ENCODE results near the gene AFMID. TPM values are rescaled to one million over a fixed set of nuclear protein-coding genes. Genes with fewer than 3 reads are reported as not detected.

AFMID gene
- total and polyA plus RNA-seq, 9 of the 15 experiments (the other 6 are each of a cell fraction or from before 2014, with no cell fraction given), result 62.1 to 188 (median 74.4) TPM

DNA sequence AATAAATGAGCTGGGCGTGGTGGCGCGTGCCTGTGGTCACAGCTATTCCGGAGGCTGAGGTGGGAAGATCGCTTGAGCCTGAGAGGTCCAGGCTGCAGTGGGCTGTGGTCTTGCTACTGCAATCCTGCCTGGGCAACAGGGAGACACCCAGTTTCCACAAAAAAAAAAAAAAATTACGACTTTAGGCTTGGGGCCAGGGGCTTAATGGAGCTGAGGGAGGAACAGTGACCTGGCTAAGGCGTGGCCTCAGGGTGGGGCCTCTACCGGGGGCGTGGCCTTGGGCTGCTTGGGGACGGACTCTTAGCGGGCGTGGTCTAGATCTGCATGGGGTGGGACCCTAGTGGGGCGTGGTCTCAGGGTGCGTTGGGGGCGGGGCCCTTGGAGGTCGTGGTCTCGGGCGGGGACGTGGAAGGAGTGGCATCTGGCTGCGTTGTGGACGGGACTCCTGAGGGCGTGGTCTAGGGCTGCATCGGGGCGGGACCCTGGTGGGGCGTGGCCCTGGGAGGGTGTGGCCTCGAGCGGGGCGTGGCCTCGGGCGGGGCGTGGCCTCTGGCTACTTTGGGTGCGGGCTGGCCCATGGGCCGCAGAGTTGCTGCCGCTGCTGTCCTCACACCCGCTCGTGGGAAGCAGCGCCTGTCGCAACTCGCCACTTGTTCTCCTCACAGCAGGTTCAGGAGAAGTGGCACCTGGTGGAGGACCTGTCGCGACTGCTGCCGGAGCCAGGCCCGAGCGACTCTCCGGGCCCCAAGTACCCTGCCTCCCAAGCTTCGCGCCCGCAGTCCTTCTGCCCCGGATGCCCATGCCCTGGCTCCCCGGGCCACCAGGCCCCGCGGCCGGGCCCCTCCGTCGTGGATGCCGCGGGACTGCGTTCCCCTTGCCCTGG, 46.8 kb upstream of the AFMID start (continued):
- TF ChIP-seq, protein P1, sequence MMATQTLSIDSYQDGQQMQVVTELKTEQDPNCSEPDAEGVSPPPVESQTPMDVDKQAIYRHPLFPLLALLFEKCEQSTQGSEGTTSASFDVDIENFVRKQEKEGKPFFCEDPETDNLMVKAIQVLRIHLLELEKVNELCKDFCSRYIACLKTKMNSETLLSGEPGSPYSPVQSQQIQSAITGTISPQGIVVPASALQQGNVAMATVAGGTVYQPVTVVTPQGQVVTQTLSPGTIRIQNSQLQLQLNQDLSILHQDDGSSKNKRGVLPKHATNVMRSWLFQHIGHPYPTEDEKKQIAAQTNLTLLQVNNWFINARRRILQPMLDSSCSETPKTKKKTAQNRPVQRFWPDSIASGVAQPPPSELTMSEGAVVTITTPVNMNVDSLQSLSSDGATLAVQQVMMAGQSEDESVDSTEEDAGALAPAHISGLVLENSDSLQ (IDR thresholded peaks at IDR 0.05), result peak; percentile 82
- TF ChIP-seq HDAC1 (IDR thresholded peaks at IDR 0.05) (no peak; a peak in 1 of 4 replicates), JUND (IDR thresholded peaks at IDR 0.05; ENCODE audit: borderline replicate concordance, low read depth, low read length) (peak; percentile 3; the same call in 1 of the 2 replicates), JUND (tag; IDR thresholded peaks at IDR 0.05; ENCODE audit: borderline replicate concordance, low read depth, low read length) (no peak), NCOA2 (IDR thresholded peaks at IDR 0.05; ENCODE audit: partially characterized antibody in 2 of 2) (no peak), PHF8 (IDR thresholded peaks at IDR 0.05; ENCODE audit: borderline replicate concordance, low read length) (peak; percentile 76; the same call in 1 of the 2 replicates), KLF16 (IDR thresholded peaks at IDR 0.05) (no peak), SMARCA4 (IDR thresholded peaks at IDR 0.05) (peak; percentile 6; the same call in 1 of the 2 replicates), BCL6 (CRISPR knock-in tag; IDR thresholded peaks at IDR 0.05) (no peak)
- TF ChIP-seq, protein P2, sequence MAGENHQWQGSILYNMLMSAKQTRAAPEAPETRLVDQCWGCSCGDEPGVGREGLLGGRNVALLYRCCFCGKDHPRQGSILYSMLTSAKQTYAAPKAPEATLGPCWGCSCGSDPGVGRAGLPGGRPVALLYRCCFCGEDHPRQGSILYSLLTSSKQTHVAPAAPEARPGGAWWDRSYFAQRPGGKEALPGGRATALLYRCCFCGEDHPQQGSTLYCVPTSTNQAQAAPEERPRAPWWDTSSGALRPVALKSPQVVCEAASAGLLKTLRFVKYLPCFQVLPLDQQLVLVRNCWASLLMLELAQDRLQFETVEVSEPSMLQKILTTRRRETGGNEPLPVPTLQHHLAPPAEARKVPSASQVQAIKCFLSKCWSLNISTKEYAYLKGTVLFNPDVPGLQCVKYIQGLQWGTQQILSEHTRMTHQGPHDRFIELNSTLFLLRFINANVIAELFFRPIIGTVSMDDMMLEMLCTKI (IDR thresholded peaks at IDR 0.05; ENCODE audit: partially characterized antibody), result no peak
- TF ChIP-seq, protein P3, sequence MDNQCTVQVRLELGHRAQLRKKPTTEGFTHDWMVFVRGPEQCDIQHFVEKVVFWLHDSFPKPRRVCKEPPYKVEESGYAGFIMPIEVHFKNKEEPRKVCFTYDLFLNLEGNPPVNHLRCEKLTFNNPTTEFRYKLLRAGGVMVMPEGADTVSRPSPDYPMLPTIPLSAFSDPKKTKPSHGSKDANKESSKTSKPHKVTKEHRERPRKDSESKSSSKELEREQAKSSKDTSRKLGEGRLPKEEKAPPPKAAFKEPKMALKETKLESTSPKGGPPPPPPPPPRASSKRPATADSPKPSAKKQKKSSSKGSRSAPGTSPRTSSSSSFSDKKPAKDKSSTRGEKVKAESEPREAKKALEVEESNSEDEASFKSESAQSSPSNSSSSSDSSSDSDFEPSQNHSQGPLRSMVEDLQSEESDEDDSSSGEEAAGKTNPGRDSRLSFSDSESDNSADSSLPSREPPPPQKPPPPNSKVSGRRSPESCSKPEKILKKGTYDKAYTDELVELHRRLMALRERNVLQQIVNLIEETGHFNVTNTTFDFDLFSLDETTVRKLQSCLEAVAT (IDR thresholded peaks at IDR 0.05), result peak in 1 of 2 experiments; percentile 74; a peak in 2 of 4 replicates
- TF ChIP-seq, protein P4, sequence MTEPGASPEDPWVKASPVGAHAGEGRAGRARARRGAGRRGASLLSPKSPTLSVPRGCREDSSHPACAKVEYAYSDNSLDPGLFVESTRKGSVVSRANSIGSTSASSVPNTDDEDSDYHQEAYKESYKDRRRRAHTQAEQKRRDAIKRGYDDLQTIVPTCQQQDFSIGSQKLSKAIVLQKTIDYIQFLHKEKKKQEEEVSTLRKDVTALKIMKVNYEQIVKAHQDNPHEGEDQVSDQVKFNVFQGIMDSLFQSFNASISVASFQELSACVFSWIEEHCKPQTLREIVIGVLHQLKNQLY (CRISPR knock-in tag; conservative IDR thresholded peaks at IDR 0.05), result no peak
- TF ChIP-seq, protein P5, sequence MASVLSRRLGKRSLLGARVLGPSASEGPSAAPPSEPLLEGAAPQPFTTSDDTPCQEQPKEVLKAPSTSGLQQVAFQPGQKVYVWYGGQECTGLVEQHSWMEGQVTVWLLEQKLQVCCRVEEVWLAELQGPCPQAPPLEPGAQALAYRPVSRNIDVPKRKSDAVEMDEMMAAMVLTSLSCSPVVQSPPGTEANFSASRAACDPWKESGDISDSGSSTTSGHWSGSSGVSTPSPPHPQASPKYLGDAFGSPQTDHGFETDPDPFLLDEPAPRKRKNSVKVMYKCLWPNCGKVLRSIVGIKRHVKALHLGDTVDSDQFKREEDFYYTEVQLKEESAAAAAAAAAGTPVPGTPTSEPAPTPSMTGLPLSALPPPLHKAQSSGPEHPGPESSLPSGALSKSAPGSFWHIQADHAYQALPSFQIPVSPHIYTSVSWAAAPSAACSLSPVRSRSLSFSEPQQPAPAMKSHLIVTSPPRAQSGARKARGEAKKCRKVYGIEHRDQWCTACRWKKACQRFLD (CRISPR knock-in tag; IDR thresholded peaks at IDR 0.05), result no peak
- TF ChIP-seq, protein P6, sequence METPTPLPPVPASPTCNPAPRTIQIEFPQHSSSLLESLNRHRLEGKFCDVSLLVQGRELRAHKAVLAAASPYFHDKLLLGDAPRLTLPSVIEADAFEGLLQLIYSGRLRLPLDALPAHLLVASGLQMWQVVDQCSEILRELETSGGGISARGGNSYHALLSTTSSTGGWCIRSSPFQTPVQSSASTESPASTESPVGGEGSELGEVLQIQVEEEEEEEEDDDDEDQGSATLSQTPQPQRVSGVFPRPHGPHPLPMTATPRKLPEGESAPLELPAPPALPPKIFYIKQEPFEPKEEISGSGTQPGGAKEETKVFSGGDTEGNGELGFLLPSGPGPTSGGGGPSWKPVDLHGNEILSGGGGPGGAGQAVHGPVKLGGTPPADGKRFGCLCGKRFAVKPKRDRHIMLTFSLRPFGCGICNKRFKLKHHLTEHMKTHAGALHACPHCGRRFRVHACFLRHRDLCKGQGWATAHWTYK (CRISPR knock-in tag; IDR thresholded peaks at IDR 0.05), result peak; percentile 68; the same call in 1 of the 2 replicates
